HEK293 (cell line): ENCODE results near the gene NUAK1.

Source experiments
- CTCF ChIP-seq: fragments of 450-650 bp; formaldehyde crosslinking; IDR thresholded peaks from 2 replicates; pipeline ENCODE4 v1.5.1; 2016; ENCODE audit warnings: missing biosample characterization, missing genetic modification characterization
- HOXC10 ChIP-seq: sonication (generic); formaldehyde crosslinking; IDR thresholded peaks from 2 replicates; pipeline ENCODE4 v1.8.1; 2023; ENCODE audit warnings: mild to moderate bottlenecking, missing genetic modification reagents
- ZBTB21 ChIP-seq: fragments of 450-650 bp; formaldehyde crosslinking; IDR thresholded peaks from 2 replicates; pipeline ENCODE4 v1.5.1; 2017; ENCODE audit warnings: missing biosample characterization, missing genetic modification characterization
- ZNF302 ChIP-seq: fragments of 450-650 bp; formaldehyde crosslinking; IDR thresholded peaks from 2 replicates; pipeline ENCODE4 v1.5.1; 2016; ENCODE audit warnings: missing biosample characterization, missing genetic modification characterization, low read depth
- TF ChIP-seq, protein P1 (sequence below): fragments of 450-650 bp; formaldehyde crosslinking; IDR thresholded peaks from 2 replicates; pipeline ENCODE4 v1.5.1; 2016; ENCODE audit warnings: missing biosample characterization, missing genetic modification characterization

GRCh38 chr12:106181401-106182114 is 42.8 kb upstream of the NUAK1 start:
- TF ChIP-seq HOXC10 (CRISPR knock-in tag) (no peak), CTCF (tag by site-specific recombination) (no peak), ZNF302 (no peak), ZBTB21 (no peak)
- TF ChIP-seq, protein P1, sequence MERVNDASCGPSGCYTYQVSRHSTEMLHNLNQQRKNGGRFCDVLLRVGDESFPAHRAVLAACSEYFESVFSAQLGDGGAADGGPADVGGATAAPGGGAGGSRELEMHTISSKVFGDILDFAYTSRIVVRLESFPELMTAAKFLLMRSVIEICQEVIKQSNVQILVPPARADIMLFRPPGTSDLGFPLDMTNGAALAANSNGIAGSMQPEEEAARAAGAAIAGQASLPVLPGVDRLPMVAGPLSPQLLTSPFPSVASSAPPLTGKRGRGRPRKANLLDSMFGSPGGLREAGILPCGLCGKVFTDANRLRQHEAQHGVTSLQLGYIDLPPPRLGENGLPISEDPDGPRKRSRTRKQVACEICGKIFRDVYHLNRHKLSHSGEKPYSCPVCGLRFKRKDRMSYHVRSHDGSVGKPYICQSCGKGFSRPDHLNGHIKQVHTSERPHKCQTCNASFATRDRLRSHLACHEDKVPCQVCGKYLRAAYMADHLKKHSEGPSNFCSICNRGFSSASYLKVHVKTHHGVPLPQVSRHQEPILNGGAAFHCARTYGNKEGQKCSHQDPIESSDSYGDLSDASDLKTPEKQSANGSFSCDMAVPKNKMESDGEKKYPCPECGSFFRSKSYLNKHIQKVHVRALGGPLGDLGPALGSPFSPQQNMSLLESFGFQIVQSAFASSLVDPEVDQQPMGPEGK (tag by site-specific recombination), result no peak
